Stimulated activated naive CD8-positive, alpha-beta T cell treated with anti-CD3 and anti-CD28 coated beads, Interleukin-15, Interleukin-2, amounts not matched to agents 100 U/mL and 50 U/mL, for 24 hours (primary cell): Measurements from ENCODE around the gene GINS3.
"Not testable (repeated sequence)": the region's sequence is repeated elsewhere in the genome, so short reads cannot be mapped to it uniquely, and the experiment has no call there.

ENCODE experiments used
- ATAC-seq: fragments of 150-1000 bp; cut with Tn5 transposase; one replicate; pipeline ENCODE4 v1.10.0; 2021
- DNase-seq: peaks from one replicate; pipeline ENCODE4 v3.0.0; 2021

Gene GINS3

DNA sequence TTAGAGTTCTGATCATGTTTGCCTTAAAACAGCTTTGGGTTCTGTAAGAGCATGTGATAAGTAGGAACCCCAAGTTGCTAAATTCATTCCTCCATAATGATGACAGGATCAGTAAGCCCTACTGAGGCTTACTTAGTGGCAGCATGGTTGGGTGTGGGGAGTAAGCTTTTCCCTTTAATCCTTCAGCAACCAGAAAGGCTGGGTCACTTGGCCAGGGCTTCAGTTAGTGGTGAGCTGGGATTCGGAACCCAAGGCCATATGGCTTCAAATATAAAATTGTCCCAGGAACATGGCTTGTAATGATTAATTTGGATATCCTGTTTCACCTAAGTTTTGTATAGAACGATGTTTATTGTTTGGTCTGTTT lies 850 bp downstream of the GINS3 start:
- no peak for ATAC-seq
- no peak for DNase-seq

DNA sequence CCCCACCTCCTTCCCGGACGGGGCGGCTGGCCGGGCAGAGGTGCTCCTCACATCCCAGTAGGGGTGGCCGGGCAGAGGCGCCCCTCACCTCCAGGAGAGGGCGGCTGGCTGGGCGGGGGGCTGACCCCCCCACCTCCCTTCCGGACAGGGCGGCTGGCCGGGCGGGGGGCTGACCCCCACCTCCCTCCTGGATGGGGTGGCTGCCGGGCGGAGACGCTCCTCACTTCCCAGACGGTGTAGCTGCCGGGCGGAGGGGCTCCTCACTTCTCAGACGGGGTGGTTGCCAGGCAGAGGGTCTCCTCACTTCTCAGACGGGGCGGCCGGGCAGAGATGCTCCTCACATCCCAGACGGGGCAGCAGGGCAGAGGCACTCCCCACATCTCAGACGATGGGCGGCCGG lies 4.6 kb downstream of the GINS3 start:
- ATAC-seq, DNase-seq: not testable (repeated sequence)

GRCh38 chr16:58399718-58400633 lies 7.7 kb downstream of the GINS3 start:
- ATAC-seq (no peak), DNase-seq (no peak)

GRCh38 chr16:58401305-58401704 lies 9.0 kb downstream of the GINS3 start:
- not testable (repeated sequence) for DNase-seq, ATAC-seq

DNA sequence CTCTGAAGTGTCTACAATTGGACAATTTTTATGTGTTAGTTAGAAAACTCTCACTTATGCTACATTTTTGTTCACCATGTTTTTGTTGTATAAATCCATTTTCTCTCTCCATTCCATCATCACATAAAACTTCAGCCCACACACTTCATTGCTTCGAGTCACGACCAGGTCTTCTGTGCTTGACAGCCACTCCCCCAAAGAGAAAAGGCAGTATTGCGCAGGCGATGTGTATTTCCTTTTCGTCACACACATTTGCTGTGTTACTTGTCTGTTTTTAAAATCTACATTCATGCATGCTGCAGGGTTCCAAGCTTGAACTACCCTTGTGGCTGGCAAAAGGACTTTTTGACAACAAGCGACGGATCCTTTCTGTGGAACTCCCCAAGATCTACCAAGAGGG lies 10.5 kb downstream of the GINS3 start:
- ATAC-seq: no peak

GRCh38 chr16:58409316-58409973 lies 17.2 kb downstream of the GINS3 start:
- no peak for ATAC-seq

More for the DNA sequence above, 10.5 kb downstream of the GINS3 start:
- DNase-seq: no peak

GRCh38 chr16:58411336-58411735 lies 19.1 kb downstream of the GINS3 start:
- no peak for ATAC-seq
- DNase-seq: no peak

More at GRCh38 chr16:58409316-58409973, 17.2 kb downstream of the GINS3 start:
- no peak for DNase-seq

DNA sequence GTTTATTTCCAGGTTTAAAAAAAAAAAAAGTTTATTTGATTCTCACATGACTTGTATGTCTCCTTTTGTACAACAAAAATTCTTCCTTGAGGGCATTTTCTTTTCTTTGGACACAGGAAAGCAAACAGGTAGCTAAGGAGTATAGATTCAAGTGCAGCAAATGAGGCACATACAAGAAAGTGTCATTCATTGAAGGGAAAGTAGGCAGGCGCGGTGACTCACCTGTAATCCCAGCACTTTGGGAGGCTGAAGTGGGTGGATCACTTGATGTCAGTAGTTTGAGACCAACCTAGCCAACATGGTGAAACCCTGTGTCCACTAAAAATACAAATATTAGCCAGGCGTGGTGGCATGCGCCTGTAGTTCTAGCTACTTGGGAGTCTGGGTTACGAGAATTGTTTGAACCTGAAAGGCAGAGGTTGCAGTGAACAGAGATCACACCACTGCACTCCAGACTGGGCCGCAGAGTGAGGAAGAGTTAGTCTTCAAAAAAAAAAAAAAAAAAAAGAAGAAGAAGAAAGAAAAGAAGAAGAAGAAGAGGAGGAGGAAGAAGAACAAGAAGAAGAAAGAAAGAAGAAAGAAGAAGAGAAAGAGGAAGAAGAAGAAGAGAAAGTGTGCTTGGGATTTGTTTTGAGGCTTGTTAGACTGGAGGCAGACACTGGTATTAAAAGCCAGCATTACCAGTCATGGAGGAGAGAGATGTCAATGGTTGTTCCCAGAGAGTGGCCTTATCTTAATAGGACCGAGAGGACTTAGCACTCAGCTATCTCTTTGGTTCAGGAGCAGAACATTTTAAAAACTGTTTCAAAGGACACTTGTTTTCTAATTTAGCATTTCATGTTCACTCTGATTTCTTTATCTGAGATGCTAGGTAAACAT lies 19.7 kb downstream of the GINS3 start:
- DNase-seq: no peak
- ATAC-seq: no peak

DNA sequence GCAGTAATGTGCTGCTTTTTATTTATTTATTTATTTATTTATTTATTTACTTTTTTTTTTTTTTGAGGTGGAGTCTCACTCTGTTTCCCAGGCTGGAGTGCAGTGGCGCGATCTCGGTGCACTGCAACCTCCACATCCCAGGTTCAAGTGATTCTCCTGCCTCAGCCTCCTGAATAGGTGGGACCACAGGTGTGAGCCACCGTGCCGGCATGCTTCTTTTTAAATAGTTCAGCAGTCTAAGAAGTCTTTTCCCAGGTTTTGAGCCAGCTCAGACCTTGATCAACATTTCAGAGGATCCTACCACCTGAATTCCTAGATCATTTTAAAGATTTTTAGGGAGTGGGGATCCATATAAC lies 20.3 kb downstream of the GINS3 start:
- not testable (repeated sequence) for DNase-seq, ATAC-seq

- DNase-seq (no peak), ATAC-seq (no peak)
Measured at GRCh38 chr16:58413359-58413758, 21.1 kb downstream of the GINS3 start.

DNA sequence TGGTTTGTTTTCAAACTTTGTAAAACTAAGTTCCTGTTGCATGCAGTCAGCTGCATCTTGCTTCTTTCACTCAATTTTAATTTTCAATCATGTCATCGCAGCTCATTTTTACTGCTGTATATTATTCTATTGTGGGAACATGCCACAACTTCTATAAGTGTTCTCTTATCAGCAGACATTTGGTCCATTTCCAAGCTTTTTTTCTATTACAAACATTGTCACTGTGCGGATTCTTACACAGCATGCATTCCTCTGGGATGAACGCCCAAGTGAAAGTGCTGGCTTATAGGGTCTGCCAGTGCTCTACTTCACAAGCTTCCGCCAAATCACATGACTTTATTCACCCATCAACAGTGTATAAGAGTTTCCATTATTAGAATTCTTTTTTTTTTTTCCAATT lies 22.7 kb downstream of the GINS3 start:
- no peak for DNase-seq
- no peak for ATAC-seq

- DNase-seq, ATAC-seq: not testable (repeated sequence)
Measured at GRCh38 chr16:58415961-58416360, 23.7 kb downstream of the GINS3 start.

GRCh38 chr16:58417035-58417434 lies 24.8 kb downstream of the GINS3 start:
- DNase-seq: no peak

DNA sequence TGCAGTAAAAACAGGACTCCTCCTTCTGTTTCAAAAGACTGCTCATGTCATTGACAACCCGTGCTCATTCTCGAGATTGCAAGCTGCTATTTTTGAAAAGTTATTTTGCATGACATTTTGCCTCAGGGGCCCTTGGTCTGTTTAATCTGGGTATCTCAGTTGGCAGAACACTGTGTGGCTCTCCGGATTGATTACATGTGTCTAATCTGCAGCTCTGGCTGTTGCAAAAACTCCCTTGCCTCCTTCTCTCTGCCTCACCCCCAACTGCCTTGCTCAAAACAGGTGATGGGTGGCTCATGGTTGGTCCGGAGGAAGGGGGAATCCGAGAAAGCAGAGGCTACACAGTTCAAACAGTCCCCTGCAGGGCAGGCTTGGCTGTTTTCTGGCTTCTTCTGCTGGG lies 25.3 kb downstream of the GINS3 start:
- ATAC-seq (no peak), DNase-seq (no peak)

More at GRCh38 chr16:58417035-58417434, 24.8 kb downstream of the GINS3 start:
- no peak for ATAC-seq

- DNase-seq (no peak), ATAC-seq (no peak)
Measured at GRCh38 chr16:58418026-58418425, 25.8 kb downstream of the GINS3 start.

GRCh38 chr16:58418601-58419000 lies 26.3 kb downstream of the GINS3 start:
- no peak for ATAC-seq
- DNase-seq: no peak

DNA sequence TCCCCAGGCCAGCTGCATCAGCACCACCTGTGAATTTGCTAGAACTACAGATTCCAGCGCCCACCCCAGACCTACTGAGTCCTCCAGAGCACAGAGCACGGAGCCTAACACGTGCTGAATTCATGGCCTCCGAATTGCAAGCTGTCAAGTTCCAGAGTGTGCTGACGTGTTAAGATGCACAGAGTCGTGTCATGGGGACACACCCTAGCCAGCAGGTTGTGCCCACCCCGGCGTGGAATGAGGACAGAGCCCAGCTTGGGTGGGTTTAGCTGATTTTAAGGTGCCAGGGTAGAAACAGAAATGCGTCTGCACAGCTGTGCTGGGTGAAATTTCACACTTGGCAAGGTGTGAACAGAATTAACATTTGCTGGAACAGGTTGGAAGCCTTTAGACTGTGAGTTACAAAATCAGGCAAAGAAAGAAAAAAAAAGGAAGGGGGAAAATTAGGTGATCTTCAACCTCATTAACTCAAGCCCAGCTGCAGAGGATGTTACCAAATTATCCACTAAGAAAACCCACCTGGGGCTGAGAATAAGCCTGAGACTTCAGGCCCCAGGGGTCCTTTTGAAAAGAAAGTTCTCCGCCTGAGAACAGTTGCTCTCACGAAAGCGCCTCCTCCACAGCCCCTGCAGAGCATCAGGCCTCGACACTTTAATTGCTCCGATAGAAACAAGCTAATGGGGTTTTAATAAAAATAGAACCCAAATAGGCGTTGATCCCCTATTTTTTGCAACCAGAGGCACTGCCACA lies 27.1 kb downstream of the GINS3 start:
- DNase-seq: no peak
- ATAC-seq: no peak

DNA sequence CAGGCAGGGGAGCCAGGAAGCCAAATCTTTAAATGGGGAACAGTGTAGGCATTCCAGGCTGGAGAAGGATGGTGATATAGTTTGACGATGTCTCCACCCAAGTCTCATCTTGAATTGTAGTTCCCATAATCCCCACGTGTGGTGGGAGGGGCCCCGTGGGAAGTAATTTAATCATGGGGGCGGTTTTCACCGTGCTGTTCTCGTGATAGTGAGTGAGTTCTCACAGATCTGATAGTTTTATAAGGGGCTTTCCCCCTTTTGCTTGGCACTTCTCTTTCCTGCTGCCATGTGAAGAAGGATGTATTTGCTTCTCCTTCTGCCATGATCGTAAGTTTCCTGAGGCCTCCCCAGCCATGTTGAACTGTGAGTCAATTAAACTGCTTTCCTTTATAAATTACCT lies 28.8 kb downstream of the GINS3 start:
- DNase-seq: no peak
- ATAC-seq: no peak

- ATAC-seq (no peak), DNase-seq (no peak)
Measured at GRCh38 chr16:58421529-58421928, 29.3 kb downstream of the GINS3 start.

- ATAC-seq: no peak
- no peak for DNase-seq
Measured at GRCh38 chr16:58422809-58423208, 30.5 kb downstream of the GINS3 start.

DNA sequence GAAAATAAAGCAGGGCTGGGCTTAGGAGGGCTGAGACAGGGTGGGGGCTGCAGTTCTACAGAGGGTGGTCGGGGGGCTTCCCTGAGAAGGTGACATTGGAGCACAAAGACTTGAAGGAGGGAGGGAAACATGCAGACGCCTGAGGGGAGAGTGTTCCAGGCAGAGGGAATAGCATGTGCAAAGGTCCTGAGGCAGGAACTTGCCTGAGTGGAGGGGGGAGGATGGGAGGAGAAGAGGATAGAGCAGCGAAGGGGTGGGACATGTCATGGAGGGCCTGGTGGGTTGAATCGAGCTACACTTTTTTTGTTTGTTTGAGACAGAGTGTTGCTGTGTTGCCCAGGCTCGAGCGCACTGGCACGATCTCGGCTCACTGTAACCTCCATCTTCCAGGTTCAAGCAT lies 33.0 kb downstream of the GINS3 start:
- no peak for DNase-seq
- no peak for ATAC-seq
